Bronchial epithelial cell (primary cell): Measurements from ENCODE around the gene ERICH2. TPM values are rescaled to one million over a fixed set of nuclear protein-coding genes. Genes with fewer than 3 reads are reported as not detected.
"Not testable (repeated sequence)": the region's sequence is repeated elsewhere in the genome, so short reads cannot be mapped to it uniquely, and the experiment has no call there.

Experiments
- DNase-seq: peaks from one replicate; pipeline ENCODE4 v3.0.0-alpha.2; 2010; ENCODE audit warnings: low read depth
- FAIRE-seq: peaks from 2 replicates; lab custom pipeline; 2011; peaks lifted over from hg19 to GRCh38; lab: Jason Lieb, UNC
- H3K27me3 ChIP-seq: 2 replicates; pipeline ENCODE4 v1.5.1; 2011; ENCODE audit warnings: low read length; ENCODE audit not compliant: control insufficient read depth, insufficient read depth
- H3K36me3 ChIP-seq: 2 replicates; pipeline ENCODE4 v1.5.1; 2011; ENCODE audit warnings: low read length; ENCODE audit not compliant: control insufficient read depth, insufficient read depth
- H3K4me3 ChIP-seq: 2 replicates; pipeline ENCODE4 v1.5.1; 2011; ENCODE audit warnings: mild to moderate bottlenecking, low read depth, low read length, control low read depth
- CTCF ChIP-seq: IDR thresholded peaks from 2 replicates; pipeline ENCODE4 v1.5.1; 2011; ENCODE audit warnings: mild to moderate bottlenecking, moderate library complexity, low read length, control low read depth, inconsistent platforms; ENCODE audit not compliant: insufficient read depth, severe bottlenecking
- total RNA-seq: library from RNA; depleted of rRNA; stranded (reverse); fragments of >200 nt; gene quantifications from 2 replicates; pipeline ENCODE4 v1.2.1, GENCODE V29; 2014

Gene ERICH2
- total RNA-seq: 4.7 and 7.7 TPM in 2 replicates

- Histone ChIP-seq H3K27me3 (peaks cover 2% of the 10 kb centered on the region), H3K4me3 (peak within 1 kb of the TSS; percentile 51), H3K36me3 (no peaks in the 10 kb centered on the region)
- DNase-seq (peak; percentile 50), FAIRE-seq (no peak)
- no peak for TF ChIP-seq CTCF
Measured at GRCh38 chr2:170770008-170770605, at the start of gene ERICH2. ERICH2 (plus strand) TSS chr2:170770378; CDS start chr2:170770682, 304 bp downstream.

GRCh38 chr2:170721678-170722077 lies 48.5 kb upstream of the ERICH2 start:
- TF ChIP-seq CTCF: no peak

GRCh38 chr2:170722301-170722700 lies 47.9 kb upstream of the ERICH2 start:
- DNase-seq (no peak), FAIRE-seq (no peak)
- Histone ChIP-seq H3K36me3 (no peaks in the 10 kb centered on the region), H3K27me3 (peaks cover 10% of the 10 kb centered on the region), H3K4me3 (no peak overlapping the region)
- no peak for TF ChIP-seq CTCF

More at GRCh38 chr2:170721678-170722077, 48.5 kb upstream of the ERICH2 start:
- FAIRE-seq (no peak), DNase-seq (no peak)
- peaks cover 16% of the 10 kb centered on the region for H3K27me3 ChIP-seq
- no peaks in the 10 kb centered on the region for H3K36me3 ChIP-seq
- no peak overlapping the region for H3K4me3 ChIP-seq

GRCh38 chr2:170723446-170723958 lies 46.7 kb upstream of the ERICH2 start:
- no peak for TF ChIP-seq CTCF
- DNase-seq: no peak
- no peak for FAIRE-seq
- no peaks in the 10 kb centered on the region for H3K36me3 ChIP-seq
- no peaks in the 10 kb centered on the region for H3K27me3 ChIP-seq
- no peak overlapping the region for H3K4me3 ChIP-seq

GRCh38 chr2:170733798-170734600 lies 36.2 kb upstream of the ERICH2 start:
- DNase-seq (peak; percentile 53), FAIRE-seq (no peak)
- H3K36me3 ChIP-seq: no peaks in the 10 kb centered on the region
- no peak for TF ChIP-seq CTCF
- H3K4me3 ChIP-seq: no peak overlapping the region
- H3K27me3 ChIP-seq: no peaks in the 10 kb centered on the region

- H3K27me3 ChIP-seq, FAIRE-seq, H3K4me3 ChIP-seq, H3K36me3 ChIP-seq: not testable (repeated sequence)
- peak; percentile 37 for DNase-seq
Measured at GRCh38 chr2:170734601-170735000, 35.6 kb upstream of the ERICH2 start.
